Heart right ventricle (tissue), 16 donors: ENCODE results near the gene ZNF578. TPM values are rescaled to one million over a fixed set of nuclear protein-coding genes. Genes with fewer than 3 reads are reported as not detected.

Experiments
- ATAC-seq, 8 donors: fragments of 200-7000 bp; cut with Tn5 transposase; one replicate each; pipeline ENCODE4 v1.9.1; 2020; ENCODE audit warnings: mild to moderate bottlenecking in 8 of 8, moderate library complexity in 8 of 8, moderate number of reproducible peaks in 1 of 8
- DNase-seq, 2 donors: peaks; one replicate each; pipeline ENCODE4 v3.0.0-alpha.2; 2020
- H3K27ac ChIP-seq, 10 donors: fragments of 200-600 bp; sonication (generic) in 2 of 10; one replicate each; pipeline versions ENCODE4 v1.5.0 to v1.8.0; 2020 to 2022; ENCODE audit warnings: mild to moderate bottlenecking in 3 of 10
- H3K27me3 ChIP-seq, 7 donors: fragments of 200-600 bp; one replicate each; pipeline ENCODE4 v1.8.0; 2021 to 2022; ENCODE audit warnings: mild to moderate bottlenecking in 2 of 7
- H3K36me3 ChIP-seq, 9 donors: fragments of 200-600 bp; sonication (generic) in 1 of 9; one replicate each; pipeline versions ENCODE4 v1.5.0 to v1.8.0; 2020 to 2022; ENCODE audit warnings: mild to moderate bottlenecking in 2 of 9
- H3K4me1 ChIP-seq, 9 donors: fragments of 200-600 bp; sonication (generic) in 1 of 9; one replicate each; pipeline versions ENCODE4 v1.5.0 to v1.8.0; 2020 to 2022; ENCODE audit warnings: mild to moderate bottlenecking in 4 of 9
- H3K4me3 ChIP-seq, 10 donors: fragments of 200-600 bp; sonication (generic) in 2 of 10; one replicate each; pipeline versions ENCODE4 v1.5.0 to v1.8.0; 2020 to 2022; ENCODE audit warnings: mild to moderate bottlenecking in 7 of 10, moderate library complexity in 2 of 10
- H3K9me3 ChIP-seq, 11 donors: fragments of 200-600 bp in 10 of 11; sonication (generic) in 2 of 11; one replicate each; pipeline versions ENCODE4 v1.5.0 to v1.8.0; 2013 to 2022; ENCODE audit warnings: mild to moderate bottlenecking in 2 of 11, control low read depth in 1 of 11, moderate library complexity in 1 of 11
- CTCF ChIP-seq, 9 donors: fragments of 200-600 bp; sonication (generic) in 2 of 9; IDR thresholded peaks; one replicate each; pipeline versions ENCODE4 v1.5.0 to v1.8.0; 2021 to 2022; ENCODE audit warnings: antibody characterized with exemption in 9 of 9, mild to moderate bottlenecking in 5 of 9, moderate library complexity in 1 of 9
- WGBS, 2 donors: extraction: QIAGEN DNeasy Blood & Tissue Kit; methylation state at CpG; one replicate each; pipeline ENCODE4 v1.1.7; 2013; ENCODE audit warnings: inconsistent platforms in 1 of 2; 5-methylcytosine and 5-hydroxymethylcytosine counted together
- intact Hi-C, 10 donors: fragments of 100-400 bp; cut with DNase I; formaldehyde crosslinking; loops; one replicate each; pipeline versions ENCODE4 v1.11.1 to v1.14.2; 2022
- polyA plus RNA-seq, 2 donors: library from polyadenylated mRNA; stranded (reverse); fragments of 200-250 nt; gene quantifications; one replicate each; pipeline ENCODE4 v1.2.3, GENCODE V29; 2013
- total RNA-seq, 10 donors: library from RNA; stranded (reverse); fragmentation: NEBNext Ultra II Directional in 3 of 10; extraction: Animal tissue kit (Norgen Biotek cat#: 25700) in 3 of 10; gene quantifications; one replicate each; pipeline versions ENCODE4 v1.2.1 to v1.2.4, GENCODE V29; 2021 to 2023
- donor health status: Arrhythmogenic right ventricular cardiomyopathy.
- donor health status: ischemic (EF 13 %, LVEDD 7.1; RV severe dilation, severe dysfunction).
- donor health status: healthy with polysubstance abuse.
- donor health status: DM: no; HTN: yes; CAD: no.
- donor health status: DM: no; HTN: no; CAD: no.
- donor health status: ischemic (EF 25% LVEDD 6.9; RV normal size, moderate dysfunction).
- donor health status: ischemic (EF 25% LVEDD 5.7; RV mildly dilated, moderate dysfunction).
- donor health status: healthy.
- donor health status: DM: yes; HTN: yes; CAD: no.
- donor health status: Ischemic cardiomyopathy.
- donor health status: ischemic (EF 35%, LVEDD 5.7; RV mildly dilated, moderate dysfunction).
- donor health status: nonischemic (EF 11% LVEDD 7.7; RV severe dilation, severe dysfunction).
- donor health status: DM: yes; HTN: yes; CAD: no.
- donor health status: PGD.
- donor health status: ischemic (EF 29% LVEDD 5.4; RV normal size, mild dysfunction).
- donor health status: nonischemic (EF 23%, LVEDD 6.1; RV moderate dilation, normal function).

Gene ZNF578
- total and polyA plus RNA-seq, 12 donors = 0.58 to 3.5 (median 2.0) TPM

- no peak for TF ChIP-seq CTCF (IDR thresholded peaks at IDR 0.05)
- H3K27me3 ChIP-seq = no peaks in the 10 kb centered on the region
- no peaks in the 10 kb centered on the region for H3K4me1 ChIP-seq
- 74 to 78% methylated on average over 3 of the region's 3 CpGs for WGBS, 2 donors
- H3K36me3 ChIP-seq = peaks cover 0 to 16% (median 0%) of the 10 kb centered on the region in 9 donors
- H3K27ac ChIP-seq = no peak overlapping the region
- peaks cover 0 to 96% (median 31%) of the 10 kb centered on the region in 11 donors for H3K9me3 ChIP-seq
- H3K4me3 ChIP-seq = no peak overlapping the region
- ATAC-seq (no peak), DNase-seq (no peak)
- intact Hi-C loops = no loop called here
Observed at GRCh38 chr19:52442179-52442578, 11.2 kb upstream of the ZNF578 start.

GRCh38 chr19:52444506-52444905 is 8.8 kb upstream of the ZNF578 start:
- no peak for TF ChIP-seq CTCF (IDR thresholded peaks at IDR 0.05)
- no peak for ATAC-seq
- Histone ChIP-seq H3K27ac (no peak overlapping the region), H3K36me3 (no peaks in the 10 kb centered on the region), H3K4me3 (no peak overlapping the region), H3K9me3 (peaks cover 0 to 94% (median 20%) of the 10 kb centered on the region in 11 donors), H3K4me1 (no peaks in the 10 kb centered on the region), H3K27me3 (no peaks in the 10 kb centered on the region)
- 35 to 43% methylated on average over 2 of the region's 2 CpGs for WGBS, 2 donors
- intact Hi-C loops = no loop called here
- DNase-seq = no peak

GRCh38 chr19:52451241-52451640 is 2.1 kb upstream of the ZNF578 start:
- intact Hi-C loops = no loop called here
- peaks cover 0 to 10% (median 5%) of the 10 kb centered on the region in 9 donors for H3K4me1 ChIP-seq
- no peak overlapping the region for H3K4me3 ChIP-seq
- 25 to 28% methylated on average over 41 of the region's 41 CpGs for WGBS, 2 donors
- DNase-seq (no peak), ATAC-seq (no peak)
- TF ChIP-seq CTCF (IDR thresholded peaks at IDR 0.05) = no peak
- peaks cover 0 to 99% (median 34%) of the 10 kb centered on the region in 11 donors for H3K9me3 ChIP-seq
- no peak overlapping the region for H3K27ac ChIP-seq
- peaks cover 0 to 6% (median 0%) of the 10 kb centered on the region in 7 donors for H3K27me3 ChIP-seq
- peaks cover 0 to 20% (median under 1%) of the 10 kb centered on the region in 9 donors for H3K36me3 ChIP-seq

DNA sequence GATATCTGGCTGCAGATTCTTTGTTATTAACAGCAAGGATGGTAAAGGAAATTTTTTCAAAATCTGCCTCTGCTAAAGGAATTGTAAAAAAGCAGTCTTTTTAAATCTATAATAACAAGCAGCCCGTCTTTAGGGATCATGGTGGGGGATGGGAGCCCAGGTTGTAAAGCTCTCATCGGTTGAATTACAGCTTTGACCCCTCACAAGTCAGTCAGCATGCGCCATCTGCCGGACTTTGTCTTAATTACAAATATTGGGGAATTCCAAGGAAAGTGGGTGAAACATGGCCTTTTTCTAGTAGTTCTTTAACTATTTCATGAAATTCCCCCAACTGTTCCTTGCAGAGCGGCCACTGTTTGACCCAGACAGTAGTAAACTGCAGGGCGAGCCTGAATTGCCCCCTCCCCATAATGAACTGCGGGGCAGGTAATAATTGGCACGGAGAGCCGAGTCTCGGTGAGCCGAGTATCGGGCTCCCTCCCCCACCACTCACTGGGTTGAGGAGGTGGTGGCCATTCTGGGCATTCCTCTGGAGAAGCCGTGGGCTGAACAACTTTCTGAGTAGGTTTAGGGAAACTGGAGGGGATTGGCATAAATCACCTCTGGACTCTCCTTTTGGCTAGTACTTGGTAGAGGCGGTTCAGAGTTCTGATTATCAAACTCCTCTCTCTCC is 11.6 kb downstream of the ZNF578 start:
- Histone ChIP-seq H3K27ac (no peak overlapping the region), H3K4me3 (no peak overlapping the region), H3K27me3 (no peaks in the 10 kb centered on the region), H3K4me1 (no peaks in the 10 kb centered on the region), H3K9me3 (peaks cover 2 to 100% (median 97%) of the 10 kb centered on the region in 11 donors), H3K36me3 (peaks cover 0 to 95% (median 2%) of the 10 kb centered on the region in 9 donors)
- no peak for TF ChIP-seq CTCF (IDR thresholded peaks at IDR 0.05)
- DNase-seq (no peak), ATAC-seq (no peak)
- WGBS, 2 donors = 82 to 87% methylated on average over 14 of the region's 14 CpGs
- intact Hi-C loops = no loop called here
